22Rv1 (cell line): ENCODE data around the gene SMURF2.
"Not testable (repeated sequence)": the region's sequence is repeated elsewhere in the genome, so short reads cannot be mapped to it uniquely, and the experiment has no call there.

ENCODE experiments used
- CTCF ChIP-seq: fragments of 450-650 bp; IDR thresholded peaks from 2 replicates; pipeline ENCODE4 v1.5.1; 2017; ENCODE audit warnings: mild to moderate bottlenecking
- ZFX ChIP-seq: fragments of 450-650 bp; IDR thresholded peaks from 2 replicates; pipeline ENCODE4 v1.6.1; 2017; ENCODE audit warnings: antibody characterized with exemption, borderline replicate concordance

- not testable (repeated sequence) for TF ChIP-seq CTCF, ZFX
These were observed 85.1 kb downstream of the SMURF2 start for GRCh38 chr17:64577025-64577424.
